GM19372 (cell line): ENCODE results near the gene TMCC3.
"Not testable (repeated sequence)": the region's sequence is repeated elsewhere in the genome, so short reads cannot be mapped to it uniquely, and the experiment has no call there.

Experiments used
- ATAC-seq: cut with Tn5 transposase; IDR thresholded peaks from one replicate; pipeline ENCODE4 v1.9.1; 2021; ENCODE audit warnings: mild to moderate bottlenecking, low read depth, moderate library complexity; ENCODE audit not compliant: unreplicated experiment

The TMCC3 gene

DNA sequence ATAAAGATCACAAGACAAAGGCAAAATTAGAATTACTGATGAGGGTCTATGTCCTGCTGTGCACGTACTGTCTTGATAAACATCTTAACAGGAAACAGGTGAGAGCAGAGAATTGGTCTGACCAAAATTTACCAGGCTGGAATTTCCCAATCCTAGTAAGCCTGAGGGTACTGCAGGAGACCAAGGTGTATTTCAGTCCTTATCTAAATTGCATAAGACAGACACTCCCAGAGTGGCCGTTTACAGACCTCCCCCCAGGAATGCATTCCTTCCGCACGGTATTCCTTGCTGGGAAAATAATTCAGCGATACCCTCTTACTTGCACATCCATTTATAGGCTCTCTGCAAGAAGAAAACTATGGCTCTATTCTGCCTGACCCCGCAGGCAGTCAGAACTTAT lies 43.5 kb downstream of the TMCC3 start:
- ATAC-seq: not testable (repeated sequence)

DNA sequence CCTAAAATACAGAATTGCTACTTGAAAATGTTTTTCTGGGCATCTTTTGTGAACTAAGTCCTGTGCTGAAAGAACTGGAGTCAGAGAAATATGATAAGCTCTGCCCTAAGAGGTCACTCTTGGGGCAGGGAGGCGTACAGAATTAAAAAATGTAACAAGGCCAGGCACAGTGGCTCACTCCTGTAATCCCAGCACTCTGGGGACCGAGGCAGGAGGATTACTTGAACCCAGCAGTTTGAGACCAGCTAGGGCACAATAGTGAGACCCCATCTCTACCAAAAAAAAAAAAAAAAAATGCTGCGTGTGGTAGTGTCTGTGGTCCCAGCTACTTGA lies 46.0 kb downstream of the TMCC3 start:
- no peak for ATAC-seq

DNA sequence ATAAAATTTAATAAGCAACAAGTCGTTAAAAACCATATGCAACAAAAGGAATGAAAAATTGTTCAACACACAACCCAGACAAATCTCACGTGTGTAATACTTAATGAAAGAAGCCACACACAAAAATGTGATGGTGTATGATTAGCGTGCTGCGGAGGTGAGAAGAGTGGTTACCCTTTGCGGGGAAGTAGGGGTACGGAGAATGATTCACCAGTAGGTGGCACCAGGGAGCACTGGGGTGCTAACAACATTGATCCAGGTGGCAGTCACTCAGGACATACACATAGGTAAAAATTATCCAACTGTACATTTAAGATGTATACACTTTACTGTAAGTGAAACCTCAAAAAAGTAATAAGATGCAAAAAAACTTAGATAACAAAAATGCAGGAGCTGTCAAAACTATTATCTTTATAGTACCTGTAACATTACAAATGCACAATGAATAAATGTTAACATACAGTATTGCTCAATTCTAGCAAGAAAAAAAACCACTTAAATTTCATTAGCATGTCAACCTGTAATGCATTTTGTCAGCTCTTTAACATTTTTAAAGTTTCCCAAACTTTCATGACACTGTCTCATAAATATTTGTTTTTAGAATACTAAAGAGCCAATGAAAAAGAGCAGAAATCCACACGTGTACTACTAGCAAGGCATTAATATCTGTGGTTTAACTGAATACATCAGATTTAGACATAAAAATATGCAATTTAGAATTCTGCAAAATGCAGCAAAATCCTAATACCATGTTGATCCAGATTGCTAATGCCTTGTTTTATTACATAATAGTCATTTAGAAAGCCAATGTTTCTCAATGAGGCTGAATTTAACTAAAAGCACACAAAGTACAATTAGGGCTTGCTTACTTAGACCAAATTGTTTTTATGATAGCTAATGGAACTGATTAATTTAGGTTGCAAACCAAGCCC lies 46.7 kb downstream of the TMCC3 start:
- ATAC-seq: no peak

DNA sequence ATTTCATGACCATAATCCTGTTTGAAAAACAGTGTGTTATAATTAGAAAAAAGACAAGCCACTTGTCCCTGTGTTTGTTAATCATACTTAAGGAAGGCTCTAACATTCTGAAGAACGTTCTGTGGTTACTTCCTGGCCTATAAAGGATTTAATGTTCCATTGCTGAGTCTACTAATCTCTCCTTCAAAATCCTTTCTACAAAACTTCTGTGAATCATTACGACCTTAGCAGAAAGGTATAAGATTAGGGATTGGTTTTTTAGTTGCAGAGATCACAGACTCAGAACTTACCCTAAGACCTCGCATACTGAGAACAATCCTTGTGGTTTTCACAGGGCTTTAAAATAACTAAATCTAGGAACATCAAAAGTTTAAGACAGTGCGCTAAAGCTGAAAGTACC lies 48.3 kb downstream of the TMCC3 start:
- no peak for ATAC-seq

DNA sequence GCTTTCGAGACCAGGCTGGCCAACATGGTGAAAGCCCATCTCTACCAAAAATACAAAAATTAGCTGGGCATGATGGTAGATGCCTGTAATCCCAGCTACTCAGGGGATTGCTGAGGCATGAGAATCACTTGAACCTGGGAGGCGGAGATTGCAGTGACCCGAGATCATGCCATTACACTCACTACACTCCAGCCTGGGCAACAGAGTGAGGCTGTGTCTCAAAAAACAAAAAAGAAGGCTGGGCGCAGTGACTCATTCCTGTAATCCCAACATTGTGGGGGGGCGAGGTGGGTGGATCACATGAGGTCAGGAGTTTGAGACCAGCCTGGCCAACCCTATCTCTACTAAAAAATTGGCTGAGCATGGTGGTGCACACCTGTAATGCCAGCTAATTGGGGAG lies 49.0 kb downstream of the TMCC3 start:
- not testable (repeated sequence) for ATAC-seq

DNA sequence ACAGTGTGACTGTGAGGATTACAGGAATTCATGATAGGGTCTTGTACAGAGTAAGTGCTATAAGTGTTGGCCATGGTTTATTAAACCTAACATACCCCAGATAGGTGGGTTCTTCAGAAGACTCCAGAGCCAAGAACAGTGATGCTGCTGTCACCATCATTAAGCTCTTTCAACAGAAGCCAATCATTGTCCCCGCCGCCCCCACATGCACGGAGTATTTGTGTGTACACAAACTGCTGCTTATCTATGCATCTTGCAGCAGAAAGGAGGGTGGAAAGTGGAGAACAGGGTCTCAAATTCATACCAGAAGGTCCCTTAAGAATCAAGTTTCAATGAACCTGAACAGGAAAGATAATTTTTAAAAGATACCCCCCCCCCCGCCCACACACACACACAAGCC lies 51.2 kb downstream of the TMCC3 start:
- no peak for ATAC-seq

DNA sequence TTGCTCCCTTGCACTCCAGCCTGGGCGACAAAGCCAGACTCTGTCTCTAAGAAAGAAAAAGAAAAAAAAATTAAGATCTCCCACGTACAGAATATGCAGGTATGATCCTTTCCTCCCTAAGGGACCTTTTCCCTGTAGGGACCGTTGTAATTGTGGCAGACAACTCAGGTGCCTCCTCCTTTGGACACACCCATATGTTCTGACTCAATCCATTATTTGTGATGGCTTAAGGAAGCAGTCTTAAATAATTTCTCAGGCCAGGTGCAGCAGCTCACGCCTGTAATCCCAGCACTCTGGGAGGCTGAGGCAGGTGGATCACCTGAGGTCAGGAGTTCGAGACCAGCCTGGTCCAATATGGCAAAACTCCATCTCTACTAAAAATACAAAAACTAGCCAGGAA lies 53.1 kb downstream of the TMCC3 start:
- ATAC-seq: no peak

DNA sequence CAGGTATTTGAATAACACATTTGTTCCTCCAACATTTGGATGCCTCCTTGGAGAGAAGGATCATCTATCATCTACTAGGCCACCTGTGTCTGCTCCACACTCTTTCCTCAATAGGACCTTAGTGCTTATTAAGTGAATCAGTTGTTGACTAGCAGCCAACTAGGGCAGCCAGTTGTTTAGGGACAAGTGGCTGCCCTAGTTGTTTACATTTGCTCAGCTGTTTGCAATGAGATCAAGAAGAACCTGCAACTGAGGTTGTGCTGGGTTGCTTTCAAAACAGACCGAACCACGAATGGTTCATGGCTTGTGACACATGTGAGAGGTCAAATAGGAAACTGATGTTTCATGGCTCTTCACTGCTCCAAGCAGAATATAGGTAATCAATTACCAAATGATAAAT lies 53.8 kb downstream of the TMCC3 start:
- no peak for ATAC-seq

DNA sequence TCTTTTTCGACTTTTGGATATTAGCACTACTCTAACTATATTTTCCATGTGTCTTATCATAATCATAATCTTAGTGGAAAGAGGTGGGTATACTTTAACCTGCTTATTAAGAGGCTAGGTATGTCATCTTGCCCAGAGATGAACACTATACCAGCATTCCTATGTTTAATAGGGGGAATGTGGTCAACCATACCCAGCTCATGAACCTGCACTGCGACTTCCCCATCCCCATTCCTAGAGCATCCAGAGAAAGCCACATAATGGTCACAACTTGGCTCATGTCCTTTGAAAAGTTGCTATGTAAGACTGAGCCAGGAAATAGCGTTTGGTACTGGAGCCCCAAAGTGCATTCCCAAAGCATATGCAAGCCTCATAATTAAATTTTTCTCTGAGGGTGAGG lies 55.2 kb downstream of the TMCC3 start:
- ATAC-seq: no peak

DNA sequence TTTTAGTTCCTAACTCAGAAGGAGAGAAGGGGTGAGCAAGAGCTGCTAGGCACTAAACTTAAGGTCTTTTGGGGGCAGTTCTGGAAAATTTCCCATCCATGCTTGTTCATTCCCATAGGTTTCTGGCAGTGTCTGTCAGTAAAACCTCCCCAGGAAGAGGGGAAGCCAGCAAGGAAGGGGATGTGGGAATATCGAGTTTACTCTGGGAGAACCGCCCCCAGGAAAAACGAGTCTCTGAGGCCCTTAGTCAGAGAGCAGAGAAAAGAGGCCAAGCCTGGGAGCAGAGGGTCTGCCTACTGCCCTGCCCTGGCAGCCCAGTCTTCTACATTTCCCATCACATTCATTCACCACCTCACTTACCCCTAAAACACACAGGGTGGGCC lies 55.9 kb downstream of the TMCC3 start:
- no peak for ATAC-seq

DNA sequence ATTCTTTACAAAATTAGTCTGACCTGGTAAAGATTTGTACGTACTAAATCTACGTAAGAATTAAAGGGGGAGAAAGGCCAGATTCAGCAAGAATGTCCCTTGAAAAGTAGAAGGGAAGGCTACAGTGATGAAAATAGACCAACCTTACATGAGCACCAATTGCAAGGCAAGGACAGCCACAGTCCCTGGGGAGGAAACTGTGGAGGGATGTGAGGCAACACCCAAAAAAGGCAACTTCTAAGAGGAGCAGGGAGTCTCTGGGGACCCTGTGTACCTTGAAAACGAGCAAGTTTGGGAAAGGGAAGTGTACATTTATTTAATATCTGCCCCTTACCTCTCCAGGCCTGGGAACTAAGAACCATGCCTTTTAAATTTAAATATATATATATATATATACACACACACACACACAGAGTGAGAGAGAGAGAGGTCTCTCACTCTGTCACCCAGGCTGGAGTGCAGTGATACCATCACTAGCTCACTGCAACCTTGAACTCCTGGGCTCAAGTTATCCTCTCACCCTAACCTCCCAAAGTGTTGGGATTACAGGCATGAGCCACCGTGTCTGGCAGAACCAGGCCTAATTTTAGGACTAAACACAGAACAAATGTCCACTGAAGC lies 56.4 kb downstream of the TMCC3 start:
- ATAC-seq: no peak

DNA sequence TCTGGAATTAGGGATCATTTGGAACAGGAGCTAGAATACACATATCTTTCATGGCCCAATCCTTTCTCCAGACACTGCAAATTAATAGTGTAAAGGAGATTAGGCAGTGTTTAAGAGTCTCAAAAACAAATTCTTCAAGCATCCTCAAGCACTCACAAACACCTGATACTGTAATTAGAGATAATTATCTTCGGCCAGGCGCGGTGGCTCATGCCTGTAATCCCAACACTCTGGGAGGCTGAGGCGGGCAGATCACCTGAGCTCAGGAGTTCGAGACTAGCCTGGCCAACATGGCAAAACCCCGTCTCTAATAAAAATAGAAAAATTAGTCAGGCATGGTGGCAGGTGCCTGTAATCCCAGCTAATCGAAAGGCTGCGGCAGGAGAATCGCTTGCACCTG lies 57.6 kb downstream of the TMCC3 start:
- not testable (repeated sequence) for ATAC-seq

DNA sequence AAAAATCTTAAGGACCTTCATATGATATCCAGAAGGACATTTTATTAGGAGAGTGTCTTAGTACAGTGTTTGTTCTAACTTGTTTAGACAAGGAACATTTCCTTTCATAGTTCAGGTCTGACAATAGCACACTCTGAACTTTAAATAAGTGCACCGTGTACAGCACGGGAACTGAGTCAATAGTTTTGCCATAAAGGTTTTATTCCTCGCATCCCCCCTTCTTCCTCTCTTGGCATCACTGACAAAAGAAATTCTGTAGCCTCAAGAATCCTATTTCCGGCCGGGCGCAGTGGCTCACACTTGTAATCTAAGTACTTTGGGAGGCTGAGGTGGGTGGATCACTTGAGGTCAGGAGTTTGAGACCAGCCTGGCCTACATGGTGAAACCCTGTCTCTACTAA lies 58.3 kb downstream of the TMCC3 start:
- no peak for ATAC-seq

DNA sequence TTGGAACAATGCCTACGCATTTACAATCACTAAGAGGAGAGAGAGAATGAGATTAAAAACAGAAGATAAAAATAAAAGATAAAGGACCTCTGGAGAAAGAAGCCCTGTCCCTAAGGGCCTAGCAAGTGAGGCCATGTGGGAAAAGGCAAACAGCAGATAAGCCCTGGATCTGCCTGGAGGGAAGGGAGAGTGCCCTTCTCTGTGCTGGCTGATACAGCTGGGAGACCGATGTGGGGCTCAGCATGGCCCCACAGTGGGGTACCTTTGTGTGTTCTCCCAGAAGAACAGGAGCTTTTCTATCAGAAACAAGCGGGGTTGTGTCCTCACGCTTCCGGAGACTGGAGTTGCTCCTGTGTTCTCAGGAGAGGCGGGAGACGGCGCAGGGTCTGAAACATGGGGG lies 59.9 kb downstream of the TMCC3 start:
- ATAC-seq: no peak

DNA sequence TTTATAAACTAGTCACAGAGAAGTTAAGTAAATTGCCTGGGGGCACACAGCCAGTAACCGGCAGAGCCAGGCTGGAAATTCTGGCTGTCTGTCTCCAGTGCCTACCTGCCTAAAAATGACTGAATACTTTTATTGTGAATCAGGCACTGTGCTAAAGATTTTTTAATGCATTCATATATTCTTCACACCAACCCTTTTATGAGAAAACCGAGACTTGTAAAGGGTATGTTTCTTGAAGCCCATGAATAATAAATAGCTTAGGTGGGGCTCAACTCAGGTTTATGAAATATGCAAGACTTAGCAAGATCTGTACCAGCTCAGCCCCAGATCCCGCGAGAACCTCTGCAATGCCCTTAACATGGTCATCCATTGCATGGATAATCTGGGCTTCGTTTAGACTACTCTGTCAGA lies 60.8 kb downstream of the TMCC3 start:
- no peak for ATAC-seq

DNA sequence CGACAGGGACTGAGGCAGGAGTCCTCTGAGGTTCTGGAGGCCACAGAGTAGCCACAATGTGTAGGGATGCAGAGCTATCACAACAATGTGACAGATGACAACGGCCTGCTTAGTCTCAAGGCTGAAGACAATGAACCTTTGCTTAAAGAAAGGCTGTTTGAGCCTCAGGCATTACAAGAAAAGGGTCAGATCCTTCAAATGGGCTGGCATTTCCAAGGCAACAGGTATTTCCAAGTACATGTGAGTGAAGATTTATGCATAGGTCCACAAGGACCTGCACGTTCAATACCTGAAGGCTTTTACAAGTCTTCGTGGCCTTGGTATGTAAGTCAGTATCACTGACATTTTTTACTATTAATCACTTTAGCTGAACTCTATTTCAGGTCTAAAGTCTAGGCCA lies 62.0 kb downstream of the TMCC3 start:
- no peak for ATAC-seq

DNA sequence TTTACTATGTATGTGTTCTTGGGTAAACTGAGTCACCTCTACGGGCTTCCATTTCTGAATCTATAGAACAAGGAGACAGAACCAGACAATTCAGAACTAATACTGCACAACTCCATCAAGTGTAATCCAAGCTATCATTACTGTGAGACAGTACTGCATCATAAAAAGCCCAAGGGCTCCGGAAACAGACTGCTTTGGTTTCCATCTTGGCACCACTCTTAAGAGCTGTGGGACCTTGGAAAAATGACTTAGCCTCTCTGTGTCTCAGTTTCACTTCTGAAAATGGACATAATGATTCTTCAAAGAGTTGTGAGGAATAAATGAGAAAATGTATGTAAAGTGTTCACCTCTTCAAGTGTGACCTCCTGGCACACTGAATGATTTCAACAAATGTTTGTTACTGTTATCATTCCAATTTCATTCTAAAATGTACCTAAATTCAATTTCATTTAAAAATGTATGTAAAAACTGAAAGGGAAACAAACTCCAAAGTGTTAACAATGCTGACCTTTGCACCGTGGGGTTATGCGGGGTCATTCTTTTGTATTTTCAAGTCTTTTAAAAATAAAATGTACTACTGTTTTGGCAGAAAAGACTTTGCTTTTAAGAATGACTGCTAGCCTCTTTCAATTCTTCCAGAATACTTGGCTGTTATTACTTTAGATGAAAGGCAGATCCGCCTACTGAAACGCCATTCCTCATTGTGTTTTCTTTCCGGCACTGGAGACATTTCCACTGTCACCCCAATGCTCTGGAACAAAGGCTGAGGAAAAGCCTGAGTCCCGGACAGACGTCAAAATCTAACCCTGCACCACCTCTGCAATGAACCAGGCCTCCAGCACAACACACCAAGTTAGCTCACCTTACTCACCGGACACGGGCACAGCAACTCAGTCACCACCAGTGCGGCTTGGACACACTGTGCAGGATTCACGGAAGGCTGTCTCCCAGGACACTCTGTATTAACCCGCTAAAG lies 62.8 kb downstream of the TMCC3 start:
- no peak for ATAC-seq

DNA sequence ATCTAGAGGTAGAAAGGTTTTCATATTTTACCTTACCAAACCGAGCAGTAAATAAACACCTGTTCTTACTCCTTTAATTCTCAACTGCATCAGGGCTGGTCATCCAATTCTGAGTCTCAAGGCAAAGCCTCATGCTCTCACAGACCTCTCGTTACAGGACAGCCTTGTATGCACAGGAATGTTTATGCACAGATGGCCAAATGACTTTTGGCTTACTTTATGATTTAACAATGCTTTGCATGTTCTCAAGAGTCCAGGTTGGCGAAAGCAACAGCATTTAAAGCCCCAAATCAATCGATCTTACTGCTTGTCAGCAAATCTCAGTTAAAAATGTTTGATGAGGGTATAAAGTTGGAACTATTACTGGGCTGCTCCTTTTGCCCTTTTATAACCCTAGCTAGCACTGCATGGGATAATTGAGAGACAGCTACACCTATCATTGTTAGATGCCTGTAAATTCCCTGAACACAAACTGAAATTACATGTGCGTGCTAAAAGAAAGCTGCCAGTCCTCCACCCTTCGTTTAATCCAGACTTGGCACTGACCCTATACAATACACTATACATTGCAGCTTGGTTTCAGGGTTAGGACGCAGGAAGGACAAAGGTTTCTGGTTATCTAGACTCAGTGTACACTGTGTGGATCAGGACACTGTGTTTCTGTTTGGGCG lies 63.6 kb downstream of the TMCC3 start:
- no peak for ATAC-seq

DNA sequence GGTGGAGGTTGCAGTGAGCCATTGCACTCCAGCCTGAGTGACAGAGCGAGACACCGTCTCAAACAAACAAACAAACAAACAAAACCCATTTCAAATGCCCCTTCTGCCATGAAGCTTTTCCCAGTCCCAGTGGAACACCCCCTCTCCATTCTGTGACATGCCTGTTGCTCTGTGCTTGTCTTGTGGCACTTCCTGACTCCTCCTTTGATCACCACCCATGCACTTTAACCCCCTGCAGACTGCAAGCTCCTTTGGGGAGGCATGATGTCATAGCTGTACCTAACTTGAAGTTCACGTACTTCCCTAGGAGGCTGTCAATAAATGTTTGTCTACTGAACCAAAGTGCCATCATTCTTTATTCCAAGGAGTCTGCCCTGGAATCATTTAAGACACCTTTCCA lies 64.7 kb downstream of the TMCC3 start:
- no peak for ATAC-seq

DNA sequence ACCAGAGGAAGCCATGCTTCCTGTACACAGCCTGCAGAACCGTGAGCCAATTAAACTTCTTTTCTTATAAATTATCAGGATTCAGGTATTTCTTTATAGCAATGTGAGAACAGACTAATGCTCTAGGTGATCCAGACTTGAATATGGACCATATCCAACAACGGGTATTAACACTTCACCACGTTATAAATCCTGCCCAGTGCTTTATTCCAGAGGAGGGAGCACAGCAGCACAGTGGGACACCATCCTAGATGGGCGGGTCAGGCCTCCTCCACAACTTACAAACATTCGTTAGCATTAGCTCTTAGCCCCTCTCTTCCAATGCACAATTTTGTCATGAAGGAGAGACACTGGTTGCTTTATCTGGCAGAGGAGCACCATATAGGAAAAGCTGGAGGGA lies 66.0 kb downstream of the TMCC3 start:
- ATAC-seq: no peak

DNA sequence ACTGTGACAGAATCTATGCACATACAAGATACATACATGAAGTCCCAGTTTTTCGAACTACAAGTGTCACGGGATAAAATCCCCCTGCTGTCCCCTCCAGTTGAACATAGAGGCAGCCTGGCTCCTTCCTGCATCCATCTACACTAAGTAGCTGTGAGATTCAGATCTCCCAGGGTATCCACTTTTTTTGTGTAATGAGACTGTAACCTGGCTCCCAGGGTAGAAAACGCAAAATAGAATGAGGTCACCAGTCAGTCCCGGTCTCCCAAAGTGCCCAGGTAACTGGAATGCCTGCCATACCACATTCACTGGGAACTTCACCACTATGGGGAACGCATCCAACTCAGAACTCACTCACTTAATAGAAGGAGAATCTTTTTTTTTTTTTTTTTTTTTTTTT lies 67.8 kb downstream of the TMCC3 start:
- no peak for ATAC-seq
